Omental fat pad (tissue), 4 donors: ENCODE data around the gene PTGR2. TPM values are rescaled to one million over a fixed set of nuclear protein-coding genes. Genes with fewer than 3 reads are reported as not detected.

Experiments
- ATAC-seq: fragments of 150-250 bp; one replicate; pipeline ENCODE4 v1.9.1; 2016; ENCODE audit warnings: mild to moderate bottlenecking, moderate library complexity; ENCODE audit not compliant: low FRiP score
- DNase-seq: peaks from one replicate; pipeline ENCODE4 v3.0.0-alpha.2; 2019; ENCODE audit warnings: low spot score
- CTCF ChIP-seq, 3 donors: fragments of 450-650 bp; IDR thresholded peaks; one replicate each; pipeline ENCODE4 v1.5.1; 2016 to 2017; ENCODE audit warnings: antibody characterized with exemption in 3 of 3, mild to moderate bottlenecking in 3 of 3, moderate library complexity in 2 of 3
- total RNA-seq, 4 donors: library from RNA; depleted of rRNA; stranded (reverse); fragments of >200 nt; gene quantifications; one replicate each; pipeline ENCODE4 v1.1.0, GENCODE V29; 2016

Gene PTGR2
- total RNA-seq, 4 donors from 2014 or later, result 3.8 to 10.7 (median 4.9) TPM

DNA sequence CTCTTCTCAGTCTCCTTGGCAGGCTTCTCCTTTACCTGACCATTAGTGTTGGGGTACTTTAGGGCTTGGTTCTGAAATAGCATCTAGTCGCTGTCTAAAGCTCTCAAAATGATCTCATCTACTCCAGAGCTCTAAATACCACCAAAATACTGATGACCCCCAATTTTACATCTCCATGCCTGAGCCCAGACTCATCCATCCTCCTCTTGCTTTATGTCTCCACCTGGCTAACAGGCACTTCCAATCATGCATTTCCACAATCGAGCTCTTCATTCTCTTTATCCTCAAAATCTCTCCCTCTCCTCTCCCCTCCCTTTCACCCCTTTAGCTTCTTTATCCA is 40.5 kb upstream of the PTGR2 start:
- no peak for TF ChIP-seq CTCF (IDR thresholded peaks at IDR 0.05)
- DNase-seq (no peak), ATAC-seq (no peak)

DNA sequence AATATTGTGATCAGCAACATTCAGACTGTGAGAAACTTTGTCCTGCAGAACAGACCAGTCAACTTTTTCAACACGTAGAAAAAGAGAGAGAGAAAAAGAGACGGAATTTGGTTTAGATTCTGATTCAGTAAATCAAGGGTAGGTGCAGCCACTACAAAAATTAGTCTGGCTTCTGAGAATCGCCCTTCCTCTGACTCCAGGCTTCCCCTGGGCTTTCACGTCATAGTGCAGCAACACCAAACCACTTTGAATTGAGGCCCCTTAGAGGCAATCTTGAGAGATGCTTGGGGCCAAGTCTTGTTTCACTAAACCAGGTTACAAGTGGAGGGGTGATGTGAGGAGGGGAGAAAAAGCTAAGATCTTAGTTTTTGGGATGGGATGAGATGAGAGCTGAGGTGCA is 37.5 kb upstream of the PTGR2 start:
- ATAC-seq, result no peak
- no peak for DNase-seq
- TF ChIP-seq CTCF (IDR thresholded peaks at IDR 0.05), result no peak

DNA sequence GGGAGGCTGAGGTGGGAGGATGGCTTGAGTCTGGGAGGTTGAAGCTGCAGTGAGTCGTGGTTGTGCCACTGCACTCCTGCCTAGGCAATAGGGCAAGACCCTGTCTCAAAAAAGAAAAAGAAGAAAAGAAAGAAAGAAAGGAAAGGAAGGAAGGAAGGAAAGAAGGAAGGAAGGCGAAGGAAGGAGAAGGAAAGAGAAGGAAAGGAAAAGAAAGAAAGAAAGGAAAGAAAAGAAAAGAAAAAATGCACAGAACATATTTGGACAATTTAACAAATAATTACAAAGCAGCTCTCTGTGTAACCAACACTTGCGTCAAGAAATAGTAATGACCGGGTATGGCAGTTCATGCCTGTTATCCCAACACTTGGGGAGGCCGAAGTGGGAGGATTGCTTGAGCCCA is 35.8 kb upstream of the PTGR2 start:
- ATAC-seq (no peak), DNase-seq (no peak)
- TF ChIP-seq CTCF (IDR thresholded peaks at IDR 0.05), result no peak

GRCh38 chr14:73816393-73816816 is 35.2 kb upstream of the PTGR2 start:
- DNase-seq (no peak), ATAC-seq (no peak)
- TF ChIP-seq CTCF (IDR thresholded peaks at IDR 0.05), result no peak

DNA sequence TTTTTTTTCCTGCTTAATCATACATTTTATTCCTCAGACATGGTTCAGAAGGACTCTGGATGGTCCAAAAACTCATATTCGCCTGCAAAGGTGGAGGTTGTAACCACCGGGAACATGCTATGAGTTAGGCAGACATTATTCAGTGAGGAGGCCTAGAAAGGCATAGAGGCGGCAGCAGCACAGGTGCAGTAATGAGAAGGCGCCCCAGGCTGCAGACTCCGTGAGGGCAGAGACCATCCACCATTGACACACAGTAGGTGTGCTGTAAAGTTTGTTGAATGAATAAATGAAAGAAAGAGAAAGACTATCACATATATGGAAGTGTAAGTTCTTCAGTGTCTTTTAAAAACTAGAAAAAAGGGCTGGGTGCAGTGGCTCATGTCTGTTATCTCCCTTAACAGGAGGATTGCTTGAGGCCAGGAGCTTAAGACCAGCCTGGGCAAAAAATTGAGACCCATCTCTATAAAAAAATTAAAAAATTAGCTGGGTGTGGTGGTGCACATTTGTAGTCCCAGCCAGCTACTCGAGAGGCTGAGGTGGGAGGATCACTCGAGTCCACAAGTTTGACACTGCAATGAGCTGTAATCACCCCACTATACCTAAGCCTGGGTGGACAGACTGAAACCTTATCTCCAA is 34.5 kb upstream of the PTGR2 start:
- no peak for ATAC-seq
- TF ChIP-seq CTCF (IDR thresholded peaks at IDR 0.05), result no peak
- DNase-seq, result no peak

DNA sequence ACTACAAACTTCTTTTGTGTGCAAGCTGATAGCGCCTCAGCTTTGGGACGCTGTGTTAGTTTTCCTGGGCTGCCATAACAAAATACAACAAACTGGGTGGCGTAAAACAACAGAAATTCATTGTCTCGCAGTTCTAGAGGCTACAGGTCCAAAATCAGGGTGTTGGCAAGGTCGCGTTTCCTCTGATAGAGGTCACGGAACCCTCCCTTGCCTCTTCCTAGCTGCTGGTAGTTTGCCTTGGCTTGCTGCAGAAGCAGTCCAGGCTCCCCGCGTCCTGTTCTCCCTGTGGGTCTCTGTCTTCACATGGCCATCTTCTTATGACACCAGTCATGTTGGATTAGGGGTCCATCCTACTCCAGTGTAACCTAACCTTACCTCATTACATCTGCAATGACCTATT is 32.8 kb upstream of the PTGR2 start:
- no peak for DNase-seq
- ATAC-seq, result no peak
- TF ChIP-seq CTCF (IDR thresholded peaks at IDR 0.05), result no peak

DNA sequence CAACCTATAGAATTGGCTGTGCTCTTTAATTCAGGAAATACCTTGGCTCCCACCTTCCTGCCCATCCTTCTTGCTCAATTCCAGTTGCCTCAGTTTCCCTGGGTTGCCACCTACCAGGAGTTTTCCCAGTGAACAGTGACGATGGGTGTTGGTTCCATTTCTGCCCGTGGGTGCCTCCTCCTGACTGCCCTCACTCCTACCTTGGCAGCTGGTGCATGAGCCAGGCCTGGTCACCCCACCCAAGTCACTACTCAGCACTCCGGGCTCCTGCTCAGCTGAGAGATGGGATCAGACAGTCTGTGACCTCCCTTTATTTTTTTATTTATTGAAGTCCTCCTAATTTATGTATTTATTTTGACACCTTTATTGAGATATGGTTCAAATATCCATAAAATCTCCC is 31.0 kb upstream of the PTGR2 start:
- no peak for ATAC-seq
- TF ChIP-seq CTCF (IDR thresholded peaks at IDR 0.05), result no peak

More for the DNA sequence above, 31.0 kb upstream of the PTGR2 start:
- no peak for DNase-seq
